Kidney epithelial cell (primary cell): ENCODE data around the gene F8. TPM values are rescaled to one million over a fixed set of nuclear protein-coding genes. Genes with fewer than 3 reads are reported as not detected.
A peak's percentile ranks its signal among the peaks of the same experiment; 100 is the strongest.

Experiments
- DNase-seq: peaks from one replicate; pipeline ENCODE4 v3.0.0-alpha.2; 2010; ENCODE audit warnings: low read depth
- H3K27me3 ChIP-seq: 2 replicates; pipeline ENCODE4 v1.6.0; 2011; ENCODE audit warnings: low read length; ENCODE audit not compliant: control insufficient read depth, insufficient read depth
- H3K36me3 ChIP-seq: 2 replicates; pipeline ENCODE4 v1.5.1; 2011; ENCODE audit warnings: low read length; ENCODE audit not compliant: control insufficient read depth, insufficient read depth
- H3K4me3 ChIP-seq: 2 replicates; pipeline ENCODE4 v1.5.1; 2011; ENCODE audit warnings: low read depth, mild to moderate bottlenecking, control low read depth, low read length
- total RNA-seq: library from RNA; depleted of rRNA; stranded (reverse); fragments of >200 nt; gene quantifications from 2 replicates; pipeline ENCODE4 v1.2.3, GENCODE V29; 2015
- TF ChIP-seq, protein P1 (sequence below): IDR thresholded peaks from 2 replicates; pipeline ENCODE4 v1.5.1; 2011; ENCODE audit warnings: mild to moderate bottlenecking, moderate library complexity, low read length, control low read depth, inconsistent platforms; ENCODE audit not compliant: insufficient read depth, poor library complexity, severe bottlenecking

F8 gene
- total RNA-seq, result 3.1 and 3.3 TPM in 2 replicates

DNA sequence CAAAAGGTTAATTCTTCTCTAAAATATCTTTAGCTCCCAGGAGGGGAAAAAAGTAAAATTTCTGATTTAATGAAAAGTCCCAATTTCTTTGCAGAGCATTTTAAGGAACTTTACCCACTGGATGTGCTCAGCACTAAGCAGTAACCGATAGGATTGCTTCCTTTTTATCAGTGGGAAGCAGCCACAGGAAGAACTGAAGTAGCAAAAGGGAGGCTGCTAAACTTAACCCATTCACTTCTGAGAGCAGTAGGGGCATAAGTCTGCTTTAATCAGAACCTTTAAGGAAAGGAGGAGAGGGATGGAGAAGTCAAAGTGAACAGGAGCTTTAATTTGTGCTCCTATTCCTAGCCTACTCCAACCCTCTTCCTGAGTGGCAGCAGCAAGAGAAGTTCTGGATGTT is at the start of gene F8:
F8 (minus strand) TSS at position 139 of the 400 bp plus-strand sequence. CDS start 171 bp downstream, outside the sequence.
- no peaks in the 10 kb centered on the region for H3K27me3 ChIP-seq
- TF ChIP-seq, protein P1, sequence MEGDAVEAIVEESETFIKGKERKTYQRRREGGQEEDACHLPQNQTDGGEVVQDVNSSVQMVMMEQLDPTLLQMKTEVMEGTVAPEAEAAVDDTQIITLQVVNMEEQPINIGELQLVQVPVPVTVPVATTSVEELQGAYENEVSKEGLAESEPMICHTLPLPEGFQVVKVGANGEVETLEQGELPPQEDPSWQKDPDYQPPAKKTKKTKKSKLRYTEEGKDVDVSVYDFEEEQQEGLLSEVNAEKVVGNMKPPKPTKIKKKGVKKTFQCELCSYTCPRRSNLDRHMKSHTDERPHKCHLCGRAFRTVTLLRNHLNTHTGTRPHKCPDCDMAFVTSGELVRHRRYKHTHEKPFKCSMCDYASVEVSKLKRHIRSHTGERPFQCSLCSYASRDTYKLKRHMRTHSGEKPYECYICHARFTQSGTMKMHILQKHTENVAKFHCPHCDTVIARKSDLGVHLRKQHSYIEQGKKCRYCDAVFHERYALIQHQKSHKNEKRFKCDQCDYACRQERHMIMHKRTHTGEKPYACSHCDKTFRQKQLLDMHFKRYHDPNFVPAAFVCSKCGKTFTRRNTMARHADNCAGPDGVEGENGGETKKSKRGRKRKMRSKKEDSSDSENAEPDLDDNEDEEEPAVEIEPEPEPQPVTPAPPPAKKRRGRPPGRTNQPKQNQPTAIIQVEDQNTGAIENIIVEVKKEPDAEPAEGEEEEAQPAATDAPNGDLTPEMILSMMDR, result no peak
- H3K36me3 ChIP-seq, result no peaks in the 10 kb centered on the region
- DNase-seq, result no peak
- H3K4me3 ChIP-seq, result no peak within 1 kb of the TSS

DNA sequence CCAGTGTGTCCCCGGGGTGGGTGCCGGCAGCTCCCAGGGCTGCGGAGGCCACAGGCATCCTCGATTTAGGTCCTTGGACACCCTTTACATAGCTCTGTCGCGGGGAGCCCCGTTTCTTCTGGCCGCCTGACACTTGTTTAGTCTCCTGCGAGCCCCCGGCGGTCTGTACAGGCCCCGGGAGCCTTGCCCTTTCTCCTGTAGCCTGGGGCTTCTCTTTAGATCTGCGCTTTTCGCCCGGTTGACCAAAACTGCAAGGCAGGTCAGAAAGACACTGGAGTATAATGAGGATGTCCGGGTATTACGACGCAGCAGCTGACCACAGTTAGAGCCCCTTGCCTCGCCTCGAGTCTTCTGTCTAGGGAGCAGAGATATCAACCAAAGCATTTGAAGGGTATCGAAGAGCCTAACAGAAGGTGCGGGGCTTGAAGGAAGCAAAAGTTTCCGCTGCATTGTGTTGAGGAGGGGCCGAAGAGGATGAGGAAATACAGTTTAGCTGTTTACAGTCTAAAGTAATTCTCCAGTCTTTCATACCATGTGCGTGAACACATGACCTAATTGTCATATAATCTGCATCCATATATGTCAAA is 49.3 kb upstream of the F8 start:
- TF ChIP-seq, protein P1, result no peak
- Histone ChIP-seq H3K36me3 (no peaks in the 10 kb centered on the region), H3K27me3 (no peaks in the 10 kb centered on the region), H3K4me3 (peak overlapping the region; percentile 73)
- DNase-seq, result no peak

DNA sequence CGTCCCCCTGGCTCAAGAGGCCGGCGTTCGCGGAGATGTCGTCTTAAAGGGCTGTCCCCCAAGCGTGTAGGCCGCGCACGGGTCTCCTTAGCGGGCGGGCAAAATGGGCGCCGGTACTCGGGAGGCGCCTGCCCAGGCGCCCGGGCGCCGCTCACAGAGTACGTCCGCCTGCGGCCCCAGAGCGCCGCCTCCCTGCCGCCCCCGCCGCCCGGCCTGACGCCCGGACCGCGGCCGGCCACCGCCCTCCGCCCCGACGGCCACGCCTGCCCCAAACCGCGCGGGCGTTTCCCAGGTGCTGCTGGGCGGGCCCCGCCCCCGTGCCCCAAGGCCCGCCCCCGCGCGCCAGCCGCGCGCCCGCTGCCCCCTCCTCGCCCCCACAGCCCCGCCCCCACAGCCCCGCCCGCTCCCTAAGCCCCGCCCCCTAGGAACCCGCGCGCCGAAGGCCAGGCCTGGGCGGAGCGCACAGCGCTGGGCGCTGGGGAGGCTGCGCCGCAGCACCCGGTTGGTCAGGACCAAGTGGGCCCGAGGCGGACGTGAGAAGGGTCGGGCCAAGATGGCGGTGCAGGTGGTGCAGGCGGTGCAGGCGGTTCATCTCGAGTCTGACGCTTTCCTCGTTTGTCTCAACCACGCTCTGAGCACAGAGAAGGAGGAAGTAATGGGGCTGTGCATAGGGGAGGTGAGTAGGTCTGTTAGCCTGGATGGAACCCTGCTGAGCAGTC is 48.6 kb upstream of the F8 start, which contains the start of the genes BRCC3, CMC4 and MTCP1:
BRCC3 (plus strand) TSS at position 534 of the 719 bp plus-strand sequence; CDS start at position 554, 20 bp downstream.
CMC4 (minus strand) TSS at position 162 of the 719 bp plus-strand sequence. CDS start 7,113 bp downstream, outside the sequence.
MTCP1 (minus strand) TSS at position 162 of the 719 bp plus-strand sequence. CDS start 5,126 bp downstream, outside the sequence.
- no peaks in the 10 kb centered on the region for H3K36me3 ChIP-seq
- DNase-seq, result no peak
- no peaks in the 10 kb centered on the region for H3K27me3 ChIP-seq
- TF ChIP-seq, protein P1, result no peak
- H3K4me3 ChIP-seq, result peak within 1 kb of the TSS; percentile 73

DNA sequence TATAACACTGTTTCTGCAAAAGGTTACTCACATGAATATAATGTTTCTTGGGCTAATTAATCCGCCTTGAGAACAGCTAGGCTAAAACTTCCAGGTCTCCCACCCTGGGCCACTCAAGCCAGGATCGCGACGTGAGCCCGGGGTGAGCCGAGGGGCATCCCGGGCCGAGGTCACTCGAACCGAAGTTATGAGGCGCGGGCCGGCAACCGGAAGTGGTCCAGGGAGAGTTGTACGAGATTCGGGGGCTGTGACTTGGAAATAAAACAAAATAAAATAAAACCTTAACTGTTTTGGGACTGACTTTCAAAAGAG is 48.1 kb upstream of the F8 start:
- H3K4me3 ChIP-seq, result peak overlapping the region; percentile 59
- TF ChIP-seq, protein P1, result no peak
- DNase-seq, result no peak
- no peaks in the 10 kb centered on the region for H3K27me3 ChIP-seq
- no peaks in the 10 kb centered on the region for H3K36me3 ChIP-seq

DNA sequence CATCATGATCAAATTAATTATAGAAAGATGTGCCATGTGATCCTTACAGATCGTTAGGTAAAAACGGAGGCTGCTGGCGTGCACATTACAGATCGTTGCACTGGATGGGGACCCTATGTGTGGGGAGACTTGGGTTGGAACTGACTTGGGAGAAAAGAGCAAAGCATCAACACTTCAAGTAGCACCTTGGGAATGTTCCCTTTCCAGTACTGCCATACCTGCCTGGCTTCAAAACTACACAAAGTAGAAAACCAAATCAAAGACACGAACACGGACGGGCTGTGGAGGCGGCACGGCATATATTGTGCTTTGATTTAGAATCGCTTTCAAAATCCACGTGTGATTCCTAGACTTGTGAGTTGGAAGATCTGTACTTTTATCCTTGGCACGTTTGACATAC is 47.5 kb upstream of the F8 start:
- DNase-seq, result no peak
- TF ChIP-seq, protein P1, result no peak
- no peaks in the 10 kb centered on the region for H3K27me3 ChIP-seq
- H3K36me3 ChIP-seq, result no peaks in the 10 kb centered on the region
- peak overlapping the region; percentile 59 for H3K4me3 ChIP-seq
